Endothelial cell of umbilical vein (primary cell): ENCODE measurements around the gene ZNF283. TPM values are rescaled to one million over a fixed set of nuclear protein-coding genes. Genes with fewer than 3 reads are reported as not detected.

ENCODE experiments used
- BruUV-seq: library from RNA; stranded (reverse); fragments of 400-500 nt; replicated peaks from 2 replicates; lab custom pipeline; 2021; lab: Mats Ljungman, UMichigan
- CTCF ChIA-PET: fragments of 300-600, 350-600 bp; sonication (Branson Sonifier 250); formaldehyde crosslinking; loops from one replicate; lab custom pipeline; 2021; ENCODE audit warnings: antibody characterized with exemption, inconsistent platforms; lab: Charles Lee
- POLR2A ChIA-PET: fragments of 300-600, 350-600 bp; sonication (Branson Sonifier 250); formaldehyde crosslinking; loops from one replicate; lab custom pipeline; 2021; ENCODE audit warnings: antibody characterized with exemption, inconsistent platforms; lab: Charles Lee
- DNase-seq: peaks from one replicate; pipeline ENCODE4 v3.0.0-alpha.2; 2011; ENCODE audit warnings: low read depth, low spot score
- FAIRE-seq: peaks from 2 replicates; lab custom pipeline; 2011; peaks lifted over from hg19 to GRCh38; lab: Jason Lieb, UNC
- H2AFZ ChIP-seq: 2 replicates; pipeline ENCODE4 v1.6.0; 2012; ENCODE audit warnings: low read depth, low read length, control low read depth, inconsistent platforms
- H3K27ac ChIP-seq: 2 replicates; pipeline ENCODE4 v1.5.1; 2011; ENCODE audit warnings: low read depth, mild to moderate bottlenecking, control low read depth, low read length, moderate library complexity; ENCODE audit not compliant: insufficient read depth
- H3K27me3 ChIP-seq, 2 experiments: 2 replicates each; pipeline versions ENCODE4 v1.6.0 to v1.6.1; 2011; ENCODE audit warnings: low read length in 2 of 2, mixed read lengths in 1 of 2; ENCODE audit not compliant: control insufficient read depth in 2 of 2, insufficient read depth in 2 of 2
- H3K36me3 ChIP-seq, 2 experiments: 2 replicates in 1 of 2; 3 replicates in 1 of 2; pipeline ENCODE4 v1.5.1; 2011; ENCODE audit warnings: low read length in 2 of 2, mild to moderate bottlenecking in 1 of 2, moderate library complexity in 1 of 2; ENCODE audit not compliant: control insufficient read depth in 2 of 2, insufficient read depth in 2 of 2; ENCODE audit errors: extremely low read depth in 1 of 2
- H3K4me1 ChIP-seq: 3 replicates; pipeline ENCODE4 v1.5.1; 2011; ENCODE audit warnings: mild to moderate bottlenecking, low read length; ENCODE audit not compliant: control insufficient read depth, insufficient read depth; ENCODE audit errors: extremely low read depth
- H3K4me2 ChIP-seq: 2 replicates; pipeline ENCODE4 v1.6.1; 2011; ENCODE audit warnings: low read length, control low read depth, mixed read lengths; ENCODE audit not compliant: insufficient read depth
- H3K4me3 ChIP-seq, 3 experiments: fragments of 200-600 bp in 1 of 3; sonication (generic), shearing (Covaris generic) in 1 of 3; replicated peaks in 1 of 3; 2 replicates each; pipeline ENCODE4 v1.5.1; 2011 to 2016; ENCODE audit warnings: control low read depth in 3 of 3, low read length in 3 of 3, mild to moderate bottlenecking in 2 of 3, inconsistent platforms in 1 of 3, low read depth in 1 of 3, moderate library complexity in 1 of 3; ENCODE audit not compliant: insufficient read depth in 1 of 3
- H3K79me2 ChIP-seq: 2 replicates; pipeline ENCODE4 v1.6.0; 2012; ENCODE audit warnings: low read length, inconsistent platforms; ENCODE audit not compliant: control insufficient read depth, insufficient read depth
- H3K9ac ChIP-seq: replicated peaks from 2 replicates; pipeline ENCODE3; 2011; ENCODE audit warnings: low read length, control low read depth; ENCODE audit not compliant: insufficient read depth; ENCODE audit errors: extremely low read depth
- H3K9me1 ChIP-seq: replicated peaks from 3 replicates; pipeline ENCODE4 v1.6.0; 2011; ENCODE audit warnings: mild to moderate bottlenecking, low read length; ENCODE audit not compliant: control insufficient read depth, insufficient read depth; ENCODE audit errors: extremely low read depth
- H3K9me3 ChIP-seq: replicated peaks from 2 replicates; pipeline ENCODE4 v1.5.1; 2012; ENCODE audit warnings: low read length, inconsistent platforms; ENCODE audit not compliant: control insufficient read depth, insufficient read depth
- H4K20me1 ChIP-seq: replicated peaks from 2 replicates; pipeline ENCODE3; 2011; ENCODE audit warnings: mild to moderate bottlenecking, low read length; ENCODE audit not compliant: control insufficient read depth, insufficient read depth; ENCODE audit errors: extremely low read depth
- EZH2 ChIP-seq: IDR thresholded peaks from 2 replicates; pipeline ENCODE4 v1.6.1; 2012; ENCODE audit warnings: borderline replicate concordance, low read depth, mild to moderate bottlenecking, moderate library complexity, low read length, inconsistent platforms; ENCODE audit not compliant: severe bottlenecking
- FOS ChIP-seq: IDR thresholded peaks from 2 replicates; pipeline ENCODE4 v1.6.1; 2011; ENCODE audit warnings: mild to moderate bottlenecking, low read length, moderate library complexity, borderline replicate concordance; ENCODE audit not compliant: insufficient read depth
- GATA2 ChIP-seq: IDR thresholded peaks from 2 replicates; pipeline ENCODE4 v1.7.0; 2011; ENCODE audit warnings: low read depth, mild to moderate bottlenecking, moderate library complexity, mixed read lengths, low read length; ENCODE audit not compliant: insufficient read length, insufficient read depth
- JUN ChIP-seq: IDR thresholded peaks from 2 replicates; pipeline ENCODE4 v1.6.1; 2011; ENCODE audit warnings: borderline replicate concordance, low read depth; ENCODE audit not compliant: insufficient read length, insufficient read depth
- MYC ChIP-seq: IDR thresholded peaks from one replicate; pipeline ENCODE4 v1.6.1; 2011; ENCODE audit warnings: mild to moderate bottlenecking, low read depth, low read length
- POLR2A ChIP-seq: IDR thresholded peaks from 2 replicates; pipeline ENCODE4 v1.6.1; 2012; ENCODE audit warnings: low read depth, mild to moderate bottlenecking, control low read depth, low read length
- POLR2AphosphoS5 ChIP-seq: IDR thresholded peaks from 2 replicates; pipeline ENCODE4 v1.6.1; 2012; ENCODE audit warnings: low read depth, mild to moderate bottlenecking, control low read depth, low read length, moderate library complexity; ENCODE audit not compliant: insufficient read depth
- dilution Hi-C: fragments of 300-500 bp; cut with MboI; formaldehyde crosslinking; loops from one replicate; pipeline ENCODE4 v1.15.0; 2019; ENCODE audit warnings: low sequenced_read_pairs; ENCODE audit not compliant: extremely low pct_ligation_motif_present
- intact Hi-C: fragments of 100-400 bp; cut with micrococcal nuclease; formaldehyde crosslinking; loops from one replicate; pipeline ENCODE4 v1.10.0; 2022
- polyA plus RNA-seq, 4 experiments: library from polyadenylated mRNA; depleted of rRNA in 3 of 4; stranded (reverse) in 3 of 4; unstranded in 1 of 4; fragments of >200 nt; gene quantifications; 2 replicates each; pipeline versions ENCODE4 v1.2.1 to v1.2.3, GENCODE V29; 2011 to 2012; ENCODE audit warnings: missing spikeins in 1 of 4
- total RNA-seq: library from RNA; stranded (reverse); gene quantifications from 2 replicates; pipeline ENCODE4 v1.2.3, GENCODE V29; 2021
- TF ChIP-seq, protein P1 (sequence below), 2 donors: IDR thresholded peaks; 1 replicate in 1 of 2; 2 replicates in 1 of 2; pipeline ENCODE4 v1.5.1; 2011; ENCODE audit warnings: low read length in 2 of 2, mild to moderate bottlenecking in 2 of 2, moderate library complexity in 2 of 2, control low read depth in 1 of 2, inconsistent platforms in 1 of 2, low read depth in 1 of 2; ENCODE audit not compliant: insufficient read depth in 1 of 2; ENCODE audit errors: extremely low read depth in 1 of 2
- TF ChIP-seq, protein P2 (sequence below): IDR thresholded peaks from 2 replicates; pipeline ENCODE4 v1.6.1; 2011; ENCODE audit not compliant: insufficient read depth, insufficient read length

The ZNF283 gene
- total and polyA plus RNA-seq, 2 donors (not counting 3 experiments of a cell fraction or from before 2014, with no cell fraction given): 1.9 to 10.7 TPM

DNA sequence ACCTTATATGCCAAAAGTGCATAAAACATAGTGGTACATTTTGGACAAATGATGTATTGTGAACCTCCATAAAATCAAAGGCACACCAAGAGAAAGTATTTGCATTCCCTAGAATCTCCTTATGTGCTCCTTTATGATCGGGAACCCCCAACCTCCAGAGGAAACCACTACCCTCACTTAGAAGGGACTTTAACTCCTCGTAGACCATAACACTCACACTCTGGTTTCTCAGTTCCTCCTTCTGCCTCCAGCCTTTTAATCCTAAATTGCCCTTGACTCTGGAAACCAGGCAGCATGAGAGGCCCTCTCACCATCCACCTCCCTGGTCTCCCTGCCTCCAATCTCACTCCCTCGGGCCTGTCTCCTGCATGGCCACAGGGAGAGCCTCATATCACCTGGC lies 36.5 kb upstream of the ZNF283 start:
- BruUV-seq: no TSS peak
- ChIA-PET CTCF (interaction anchor here (1.0 to 1.6 kb wide), 4 partner anchors 16 to 45 kb away, joined by 3 to 9 read pairs (median 8); no protein-coding TSS in a partner anchor), POLR2A (no interaction called here)
- H4K20me1 ChIP-seq: no peaks in the 10 kb centered on the region
- no peaks in the 10 kb centered on the region for H3K79me2 ChIP-seq
- no peak for FAIRE-seq
- TF ChIP-seq GATA2: no peak
- no peak for TF ChIP-seq FOS
- no peak for TF ChIP-seq MYC
- no peak for TF ChIP-seq EZH2
- TF ChIP-seq, protein P1, sequence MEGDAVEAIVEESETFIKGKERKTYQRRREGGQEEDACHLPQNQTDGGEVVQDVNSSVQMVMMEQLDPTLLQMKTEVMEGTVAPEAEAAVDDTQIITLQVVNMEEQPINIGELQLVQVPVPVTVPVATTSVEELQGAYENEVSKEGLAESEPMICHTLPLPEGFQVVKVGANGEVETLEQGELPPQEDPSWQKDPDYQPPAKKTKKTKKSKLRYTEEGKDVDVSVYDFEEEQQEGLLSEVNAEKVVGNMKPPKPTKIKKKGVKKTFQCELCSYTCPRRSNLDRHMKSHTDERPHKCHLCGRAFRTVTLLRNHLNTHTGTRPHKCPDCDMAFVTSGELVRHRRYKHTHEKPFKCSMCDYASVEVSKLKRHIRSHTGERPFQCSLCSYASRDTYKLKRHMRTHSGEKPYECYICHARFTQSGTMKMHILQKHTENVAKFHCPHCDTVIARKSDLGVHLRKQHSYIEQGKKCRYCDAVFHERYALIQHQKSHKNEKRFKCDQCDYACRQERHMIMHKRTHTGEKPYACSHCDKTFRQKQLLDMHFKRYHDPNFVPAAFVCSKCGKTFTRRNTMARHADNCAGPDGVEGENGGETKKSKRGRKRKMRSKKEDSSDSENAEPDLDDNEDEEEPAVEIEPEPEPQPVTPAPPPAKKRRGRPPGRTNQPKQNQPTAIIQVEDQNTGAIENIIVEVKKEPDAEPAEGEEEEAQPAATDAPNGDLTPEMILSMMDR (IDR thresholded peaks at IDR 0.05; ENCODE audit: extremely low read depth in 1 of 2, insufficient read depth in 1 of 2, low read depth in 1 of 2, low read length in 2 of 2): no peak
- TF ChIP-seq POLR2AphosphoS5: no peak
- no peak for TF ChIP-seq POLR2A
- TF ChIP-seq JUN: no peak
- TF ChIP-seq, protein P2, sequence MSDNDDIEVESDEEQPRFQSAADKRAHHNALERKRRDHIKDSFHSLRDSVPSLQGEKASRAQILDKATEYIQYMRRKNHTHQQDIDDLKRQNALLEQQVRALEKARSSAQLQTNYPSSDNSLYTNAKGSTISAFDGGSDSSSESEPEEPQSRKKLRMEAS: no peak
- H3K4me1 ChIP-seq: no peaks in the 10 kb centered on the region
- intact Hi-C loops (no loop called here), dilution Hi-C loops (no loop called here)
- peaks cover 3 to 4% of the 10 kb centered on the region in 2 experiments for H3K27me3 ChIP-seq
- DNase-seq: no peak
- no peak overlapping the region for H3K27ac ChIP-seq
- H3K9ac ChIP-seq: no peak overlapping the region
- H3K9me3 ChIP-seq: no peaks in the 10 kb centered on the region
- H3K9me1 ChIP-seq: no peaks in the 10 kb centered on the region
- no peak overlapping the region for H2AFZ ChIP-seq
- H3K4me3 ChIP-seq: no peak overlapping the region
- no peak overlapping the region for H3K4me2 ChIP-seq
- no peaks in the 10 kb centered on the region for H3K36me3 ChIP-seq
